SJSA1 (cell line): ENCODE results near the gene RABGGTA. TPM values are rescaled to one million over a fixed set of nuclear protein-coding genes. Genes with fewer than 3 reads are reported as not detected.

Experiments used
- DNase-seq, 2 experiments: peaks; one replicate each; pipeline ENCODE4 v3.0.0-alpha.2; 2015 to 2020; ENCODE audit warnings: low spot score in 2 of 2, low read depth in 1 of 2
- H3K27ac ChIP-seq: fragments of 250-450 bp; sonication (Bioruptor Pico); 2 replicates; pipeline ENCODE4 v1.5.1; 2020; ENCODE audit warnings: mild to moderate bottlenecking, moderate library complexity
- H3K27me3 ChIP-seq: fragments of 250-450 bp; sonication (Bioruptor Pico); replicated peaks from 2 replicates; pipeline ENCODE4 v1.5.1; 2020; ENCODE audit warnings: mild to moderate bottlenecking, moderate library complexity
- H3K36me3 ChIP-seq: fragments of 250-450 bp; sonication (Bioruptor Pico); 2 replicates; pipeline ENCODE4 v1.5.1; 2020; ENCODE audit warnings: mild to moderate bottlenecking
- H3K4me1 ChIP-seq: fragments of 250-450 bp; sonication (Bioruptor Pico); replicated peaks from 2 replicates; pipeline ENCODE4 v1.6.1; 2021; ENCODE audit warnings: mild to moderate bottlenecking
- H3K4me3 ChIP-seq: fragments of 250-450 bp; sonication (Bioruptor Pico); 2 replicates; pipeline ENCODE4 v1.5.1; 2020; ENCODE audit warnings: mild to moderate bottlenecking
- H3K9me3 ChIP-seq: fragments of 250-450 bp; sonication (Bioruptor Pico); replicated peaks from 2 replicates; pipeline ENCODE4 v1.5.1; 2020; ENCODE audit warnings: mild to moderate bottlenecking
- total RNA-seq: library from RNA; depleted of rRNA; stranded (reverse); fragments of >200 nt; shearing (Covaris generic); gene quantifications from 2 replicates; pipeline ENCODE4 v1.2.3, GENCODE V29; 2014

The RABGGTA gene
- total RNA-seq, 1 experiment from 2014 or later: 18.0 TPM

DNA sequence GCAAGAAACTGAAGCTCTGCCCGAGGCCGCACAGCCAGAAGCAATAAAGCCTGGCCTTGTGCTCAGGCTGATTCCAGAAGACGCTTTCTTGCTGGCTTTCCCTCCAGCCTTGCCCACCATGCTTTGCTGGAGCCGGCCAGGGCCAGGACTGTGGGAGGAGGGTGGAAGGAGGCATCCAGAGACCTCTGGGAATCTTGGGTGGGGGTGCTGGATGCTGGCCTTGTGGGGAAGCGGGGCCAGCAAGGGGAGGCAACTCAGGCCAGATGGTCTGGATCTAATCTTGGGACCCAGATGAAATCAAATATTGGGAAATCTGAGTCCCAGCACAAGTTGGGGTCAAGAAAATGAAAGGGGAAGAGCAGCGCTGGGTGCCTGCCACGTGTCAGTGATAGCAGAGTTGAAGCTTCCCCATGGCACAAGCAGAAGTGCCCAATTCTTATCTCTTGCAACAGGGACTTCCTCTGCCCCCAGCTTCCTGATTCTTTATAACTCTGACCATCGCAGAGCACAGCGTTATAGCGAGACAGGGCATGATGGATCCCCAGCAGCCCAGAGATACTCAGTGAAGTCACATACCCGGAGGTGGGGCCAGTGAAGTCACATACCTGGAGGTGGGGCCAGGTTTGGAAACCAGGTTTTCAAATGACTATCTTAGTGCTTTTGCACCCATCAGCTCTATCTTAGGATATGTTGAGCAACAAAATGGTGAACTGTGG lies 6.4 kb upstream of the RABGGTA start:
- DNase-seq: no peak
- no peaks in the 10 kb centered on the region for H3K4me1 ChIP-seq
- no peaks in the 10 kb centered on the region for H3K9me3 ChIP-seq
- H3K27me3 ChIP-seq: no peaks in the 10 kb centered on the region
- no peak overlapping the region for H3K4me3 ChIP-seq
- H3K27ac ChIP-seq: no peak overlapping the region
- H3K36me3 ChIP-seq: no peaks in the 10 kb centered on the region

DNA sequence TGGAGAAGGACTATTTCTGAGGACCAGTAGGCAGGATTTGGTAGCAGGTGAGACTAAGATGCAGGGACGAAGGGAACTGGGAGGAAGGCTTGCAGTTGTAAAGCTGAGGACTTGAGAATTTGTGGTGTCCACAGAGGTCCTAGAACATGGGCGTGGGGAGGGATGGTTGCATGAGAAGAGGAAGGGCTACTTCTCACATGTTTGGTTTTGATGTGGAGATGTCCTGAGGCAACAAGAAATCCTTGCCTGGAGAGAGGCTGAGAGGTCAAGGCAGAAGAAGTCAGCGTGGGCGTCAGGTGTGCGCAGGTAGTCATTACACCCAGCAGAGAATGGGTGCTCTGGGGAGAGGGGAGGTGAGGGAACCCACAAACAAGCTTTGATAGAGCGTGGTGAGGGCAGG lies 5.7 kb upstream of the RABGGTA start:
- Histone ChIP-seq H3K4me1 (no peaks in the 10 kb centered on the region), H3K9me3 (no peaks in the 10 kb centered on the region), H3K4me3 (no peak overlapping the region), H3K36me3 (no peaks in the 10 kb centered on the region), H3K27ac (no peak overlapping the region), H3K27me3 (no peaks in the 10 kb centered on the region)
- no peak for DNase-seq

DNA sequence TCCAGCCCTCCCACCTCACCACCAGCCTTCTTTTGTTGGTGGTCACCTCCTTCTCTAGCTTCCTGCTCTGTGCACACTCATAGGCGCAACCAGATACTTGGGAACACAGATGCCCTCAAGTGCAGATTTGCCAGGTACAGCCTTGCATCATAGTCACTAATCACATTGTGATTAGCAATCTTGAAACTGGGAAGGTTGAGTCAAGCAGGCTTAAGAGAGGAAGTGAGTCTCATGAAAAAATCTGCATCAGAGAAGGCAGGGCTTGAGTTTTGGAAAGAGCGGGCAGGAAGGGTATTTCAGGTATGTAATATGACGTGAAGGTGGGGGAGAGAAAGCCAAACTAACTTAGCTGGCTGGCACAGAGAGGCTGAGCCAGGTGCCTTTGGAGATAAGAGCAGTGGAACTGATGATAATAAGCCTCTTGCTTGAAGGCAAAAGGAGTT lies 2.7 kb upstream of the RABGGTA start:
- Histone ChIP-seq H3K9me3 (no peaks in the 10 kb centered on the region), H3K4me1 (peaks cover 10% of the 10 kb centered on the region), H3K36me3 (peaks cover 3% of the 10 kb centered on the region; the same call in 1 of the 2 replicates), H3K27me3 (no peaks in the 10 kb centered on the region), H3K27ac (no peak overlapping the region), H3K4me3 (no peak overlapping the region)
- DNase-seq: no peak

DNA sequence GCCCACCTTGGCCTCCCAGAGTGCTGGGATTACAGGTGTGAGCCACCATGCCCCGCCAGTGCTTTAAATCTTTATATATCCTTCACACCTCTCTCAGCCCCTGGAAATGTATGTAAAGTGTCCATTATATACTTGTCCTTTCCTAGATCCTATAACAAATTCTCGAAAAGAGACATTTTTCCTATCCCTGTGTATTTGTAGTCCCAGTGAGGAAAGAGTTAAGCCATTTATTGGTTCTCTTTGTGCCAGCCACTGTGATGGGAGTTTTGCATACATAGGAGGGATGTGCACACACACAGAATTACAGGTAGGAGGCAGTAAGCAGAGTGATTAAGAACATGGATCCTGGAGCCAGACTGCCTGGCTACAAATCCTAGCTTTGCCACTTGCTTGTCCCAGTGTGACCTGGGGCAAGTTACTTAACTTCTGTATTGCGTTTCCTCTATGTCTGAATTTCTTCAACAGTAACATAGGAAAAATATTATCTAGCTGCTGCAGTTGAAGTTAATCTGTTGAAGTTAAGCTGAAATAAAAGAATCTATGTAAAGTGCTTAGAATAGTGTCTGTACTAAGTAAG lies 2.1 kb upstream of the RABGGTA start:
- Histone ChIP-seq H3K9me3 (no peaks in the 10 kb centered on the region), H3K36me3 (peaks cover 3% of the 10 kb centered on the region; the same call in 1 of the 2 replicates), H3K4me1 (peaks cover 10% of the 10 kb centered on the region), H3K4me3 (no peak overlapping the region), H3K27ac (no peak overlapping the region), H3K27me3 (no peaks in the 10 kb centered on the region)
- no peak for DNase-seq

DNA sequence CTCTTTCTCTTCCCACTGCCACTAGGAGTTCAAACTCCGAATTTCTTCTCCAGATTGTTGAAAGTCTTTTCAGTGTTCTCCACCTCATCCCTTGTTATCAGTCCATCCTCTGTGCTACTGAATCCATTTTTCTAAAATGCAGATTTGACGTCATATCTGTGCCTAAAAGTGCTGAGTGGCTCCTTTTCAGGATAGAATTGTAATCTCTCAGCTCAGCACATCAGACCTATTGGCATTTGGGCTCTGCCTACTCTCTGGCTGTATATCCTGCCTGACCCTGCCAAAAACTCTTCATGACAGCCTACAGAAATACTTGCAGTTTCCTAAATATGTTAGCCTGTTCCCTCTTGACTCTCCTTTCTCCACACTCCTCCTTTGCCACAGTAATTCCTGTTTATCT lies 1.1 kb upstream of the RABGGTA start:
- H3K4me3 ChIP-seq: no peak overlapping the region
- H3K9me3 ChIP-seq: no peaks in the 10 kb centered on the region
- H3K27ac ChIP-seq: no peak overlapping the region
- H3K36me3 ChIP-seq: peaks cover 3% of the 10 kb centered on the region; the same call in 1 of the 2 replicates
- H3K4me1 ChIP-seq: peaks cover 10% of the 10 kb centered on the region
- no peak for DNase-seq
- no peaks in the 10 kb centered on the region for H3K27me3 ChIP-seq

DNA sequence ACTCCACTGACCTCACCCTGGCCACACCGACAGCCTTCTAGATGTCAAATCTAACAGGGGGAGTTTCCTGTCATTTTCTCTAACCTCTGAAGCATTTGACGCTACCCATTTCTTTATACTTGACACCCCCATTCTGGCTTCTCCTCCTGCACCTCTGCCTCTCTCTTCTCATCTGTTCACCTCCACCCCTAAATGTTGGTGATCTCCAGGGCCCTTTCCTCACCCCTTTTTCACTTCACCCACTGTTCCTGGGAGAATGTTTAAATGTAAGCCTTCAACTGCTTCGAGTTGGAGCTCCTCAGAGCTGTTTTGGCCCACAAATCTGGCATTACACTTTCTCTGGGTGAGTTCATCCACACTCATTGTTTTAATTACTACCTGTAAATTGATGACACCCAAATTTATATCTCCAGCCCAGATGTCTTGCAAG lies 452 bp upstream of the RABGGTA start:
- DNase-seq: no peak

DNA sequence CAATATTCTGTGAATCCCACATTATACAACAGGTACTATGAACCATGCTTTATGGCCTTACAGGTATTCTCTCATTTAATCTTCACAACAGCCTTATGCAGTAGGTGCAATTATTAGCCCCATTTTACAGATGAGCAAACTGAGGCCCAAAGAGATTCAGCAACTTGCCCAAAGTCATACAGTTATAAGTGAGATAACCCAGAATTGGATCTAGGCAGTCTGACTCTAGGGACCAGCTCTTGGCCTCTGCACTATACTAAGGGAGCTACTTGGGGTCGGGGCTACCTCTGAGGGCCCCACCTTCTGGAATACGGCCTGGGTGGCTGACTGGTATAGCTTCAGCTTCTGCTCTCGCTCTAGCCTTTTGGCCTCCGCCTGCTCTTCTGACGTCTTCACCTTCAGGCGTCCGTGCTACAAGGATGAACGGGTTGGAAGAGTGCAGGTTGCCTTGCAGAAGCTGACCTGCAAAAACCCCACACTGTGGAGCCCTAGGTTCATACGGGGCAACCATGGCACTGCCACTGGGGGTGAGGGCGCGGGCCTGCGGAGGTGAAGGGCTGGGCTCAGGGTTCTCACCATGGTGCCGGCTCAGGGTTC lies 762 bp downstream of the RABGGTA start:
- H3K4me3 ChIP-seq: peak overlapping the region; percentile 83
- no peaks in the 10 kb centered on the region for H3K27me3 ChIP-seq
- DNase-seq: no peak
- peak overlapping the region; percentile 92; the same call in 1 of the 2 replicates for H3K27ac ChIP-seq
- H3K4me1 ChIP-seq: peaks cover 10% of the 10 kb centered on the region
- peaks cover 3% of the 10 kb centered on the region; the same call in 1 of the 2 replicates for H3K36me3 ChIP-seq
- no peaks in the 10 kb centered on the region for H3K9me3 ChIP-seq

More for the DNA sequence above, 452 bp upstream of the RABGGTA start:
- Histone ChIP-seq H3K4me1 (peaks cover 10% of the 10 kb centered on the region), H3K27me3 (no peaks in the 10 kb centered on the region), H3K4me3 (peak overlapping the region; percentile 83), H3K36me3 (peaks cover 3% of the 10 kb centered on the region; the same call in 1 of the 2 replicates), H3K9me3 (no peaks in the 10 kb centered on the region), H3K27ac (no peak overlapping the region)

DNA sequence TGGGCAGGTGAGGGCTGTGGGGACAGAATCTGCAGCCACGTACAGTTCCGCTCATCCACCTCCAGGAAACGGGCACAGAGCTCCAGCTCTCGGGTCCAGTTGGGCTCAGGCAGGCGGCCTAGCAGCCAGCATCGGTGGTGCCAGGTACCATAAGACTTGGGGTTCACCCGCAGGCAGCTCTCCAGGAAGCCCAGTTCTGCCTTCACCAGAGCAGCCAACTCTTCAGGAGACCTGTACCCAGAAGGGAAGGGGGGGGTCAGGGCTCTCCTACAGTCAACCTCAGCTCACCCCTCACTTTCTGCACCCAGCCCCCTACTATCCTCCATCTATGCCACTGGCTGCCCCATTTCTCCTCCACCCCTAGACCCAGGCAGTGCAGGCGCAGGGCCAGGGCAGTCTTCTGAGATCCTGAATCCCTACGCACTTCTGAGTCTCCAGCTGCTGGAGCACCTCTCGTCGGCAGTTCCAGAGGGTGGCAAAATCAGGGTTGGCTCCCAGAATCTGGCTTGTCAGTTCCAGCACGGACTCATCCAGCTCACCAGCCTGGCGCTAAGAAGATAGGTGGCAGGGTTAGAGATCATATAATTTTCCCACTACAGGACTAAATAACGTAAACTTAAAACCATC lies 1.4 kb downstream of the RABGGTA start:
- H3K36me3 ChIP-seq: peaks cover 3% of the 10 kb centered on the region; the same call in 1 of the 2 replicates
- DNase-seq: no peak
- H3K9me3 ChIP-seq: no peaks in the 10 kb centered on the region
- no peak overlapping the region for H3K27ac ChIP-seq
- no peaks in the 10 kb centered on the region for H3K27me3 ChIP-seq
- no peak overlapping the region for H3K4me3 ChIP-seq
- H3K4me1 ChIP-seq: peaks cover 10% of the 10 kb centered on the region

DNA sequence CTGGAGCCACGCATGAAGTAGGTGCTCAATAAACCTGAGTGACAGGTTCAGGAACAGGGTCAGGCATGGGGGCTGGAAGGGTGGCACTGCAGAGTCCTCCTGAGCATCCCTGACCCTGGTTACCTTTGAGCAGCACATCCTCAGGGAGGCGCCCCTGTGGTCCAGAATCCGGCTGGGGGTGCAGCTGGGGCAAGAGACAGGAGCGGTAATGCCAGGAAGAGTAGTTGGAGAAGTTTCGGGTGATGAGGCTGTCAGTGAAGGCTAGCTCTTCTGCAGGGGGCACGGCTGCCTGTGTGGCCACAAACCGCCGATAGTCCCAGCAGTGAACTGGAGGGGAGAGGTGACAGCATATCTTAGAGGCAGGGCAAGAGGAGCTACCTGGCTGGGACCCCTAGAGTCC lies 2.0 kb downstream of the RABGGTA start:
- no peak for DNase-seq

DNA sequence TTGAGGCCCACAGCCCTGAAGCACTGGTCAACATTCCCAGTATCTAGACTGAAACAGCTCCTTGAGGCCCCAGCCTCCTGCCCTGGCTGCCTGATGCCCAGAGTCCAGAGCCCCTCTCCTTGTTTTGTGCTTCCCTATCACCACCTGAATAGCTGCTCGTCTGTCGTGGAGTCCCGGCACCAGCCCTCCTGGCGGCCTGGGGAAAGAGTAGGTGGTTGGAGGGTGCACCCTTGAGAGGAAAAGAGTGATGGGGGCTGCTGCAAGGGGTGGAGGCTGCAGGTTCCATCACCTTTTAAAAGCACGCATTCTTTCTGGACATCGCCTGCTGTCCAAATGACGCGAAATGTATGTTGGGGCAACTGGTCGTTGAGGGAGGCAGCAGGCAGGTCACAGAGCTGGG lies 3.2 kb downstream of the RABGGTA start:
- no peaks in the 10 kb centered on the region for H3K9me3 ChIP-seq
- peaks cover 10% of the 10 kb centered on the region for H3K4me1 ChIP-seq
- DNase-seq: no peak
- no peak overlapping the region for H3K27ac ChIP-seq
- no peaks in the 10 kb centered on the region for H3K27me3 ChIP-seq
- H3K4me3 ChIP-seq: no peak overlapping the region
- peaks cover 3% of the 10 kb centered on the region; the same call in 1 of the 2 replicates for H3K36me3 ChIP-seq

More for the DNA sequence above, 2.0 kb downstream of the RABGGTA start:
- Histone ChIP-seq H3K36me3 (peaks cover 3% of the 10 kb centered on the region; the same call in 1 of the 2 replicates), H3K27me3 (no peaks in the 10 kb centered on the region), H3K27ac (no peak overlapping the region), H3K4me3 (no peak overlapping the region), H3K9me3 (no peaks in the 10 kb centered on the region), H3K4me1 (peaks cover 10% of the 10 kb centered on the region)

DNA sequence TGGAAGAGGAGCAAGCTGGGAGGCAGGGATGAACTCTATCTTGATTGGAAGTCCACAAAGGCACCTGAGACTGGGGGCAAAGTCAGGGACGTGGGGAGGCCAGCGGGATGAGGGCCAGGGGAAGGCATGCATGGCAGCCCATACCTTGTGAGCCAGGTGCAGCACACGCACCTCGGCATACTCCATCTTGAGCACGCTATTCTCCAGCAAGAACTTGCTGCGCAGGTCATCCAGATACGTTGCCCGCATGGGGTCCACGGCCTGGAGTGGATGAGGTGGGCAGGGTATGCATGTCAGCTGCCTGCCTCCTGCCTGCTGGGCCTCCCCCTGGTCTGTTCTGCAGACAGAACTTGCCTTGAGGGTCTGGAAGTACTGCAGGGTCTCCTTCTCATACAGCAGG lies 3.9 kb downstream of the RABGGTA start:
- Histone ChIP-seq H3K27me3 (no peaks in the 10 kb centered on the region), H3K4me3 (no peak overlapping the region), H3K4me1 (peaks cover 10% of the 10 kb centered on the region), H3K36me3 (peaks cover 3% of the 10 kb centered on the region; the same call in 1 of the 2 replicates), H3K9me3 (no peaks in the 10 kb centered on the region), H3K27ac (no peak overlapping the region)
- DNase-seq: no peak

DNA sequence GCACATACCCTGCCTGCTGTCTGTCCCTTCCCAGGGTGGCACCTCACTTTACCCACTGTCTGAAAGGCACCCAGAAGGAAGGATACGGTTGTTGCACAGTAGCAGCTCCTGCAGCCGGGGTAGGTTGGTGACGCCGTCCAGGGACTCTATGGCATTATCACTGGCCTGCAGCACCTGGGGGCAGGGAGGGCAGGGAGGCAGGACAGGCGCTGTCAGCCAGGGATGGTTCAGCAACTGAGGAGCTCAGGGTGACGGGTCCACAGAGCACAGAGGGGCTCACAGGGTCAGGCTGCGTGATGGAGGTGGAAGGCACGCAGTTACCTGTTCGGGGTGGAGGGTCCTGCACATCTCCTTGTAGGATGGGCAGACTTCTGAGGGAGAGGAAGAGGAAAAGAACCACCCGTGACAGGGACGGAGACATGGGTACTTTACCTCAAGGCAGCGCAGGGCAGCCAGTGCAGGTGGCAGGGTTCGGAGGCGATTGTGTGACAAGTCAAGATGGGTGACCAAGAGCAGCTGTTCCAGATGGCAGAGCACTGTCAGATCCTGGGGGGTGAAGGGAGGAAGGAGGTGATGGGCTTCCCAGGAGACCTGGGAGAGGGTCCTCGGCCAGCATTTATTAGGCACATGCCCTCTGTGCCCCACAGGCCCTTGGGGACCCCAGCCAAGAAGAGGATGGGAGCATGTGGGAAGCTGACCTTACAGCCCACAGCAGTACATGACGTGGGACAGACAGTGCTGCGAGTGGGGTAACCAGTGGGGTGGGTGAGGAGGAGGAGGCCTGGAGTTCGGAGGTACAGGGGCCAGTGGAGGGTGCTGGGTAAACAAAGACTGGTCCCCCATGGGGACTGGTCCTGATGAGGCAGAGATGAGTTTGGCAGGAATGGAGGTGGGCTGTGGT lies 4.8 kb downstream of the RABGGTA start:
- H3K27me3 ChIP-seq: no peaks in the 10 kb centered on the region
- peaks cover 3% of the 10 kb centered on the region; the same call in 1 of the 2 replicates for H3K36me3 ChIP-seq
- no peaks in the 10 kb centered on the region for H3K9me3 ChIP-seq
- H3K4me3 ChIP-seq: no peak overlapping the region
- DNase-seq: no peak
- H3K4me1 ChIP-seq: peaks cover 7% of the 10 kb centered on the region
- H3K27ac ChIP-seq: no peak overlapping the region

DNA sequence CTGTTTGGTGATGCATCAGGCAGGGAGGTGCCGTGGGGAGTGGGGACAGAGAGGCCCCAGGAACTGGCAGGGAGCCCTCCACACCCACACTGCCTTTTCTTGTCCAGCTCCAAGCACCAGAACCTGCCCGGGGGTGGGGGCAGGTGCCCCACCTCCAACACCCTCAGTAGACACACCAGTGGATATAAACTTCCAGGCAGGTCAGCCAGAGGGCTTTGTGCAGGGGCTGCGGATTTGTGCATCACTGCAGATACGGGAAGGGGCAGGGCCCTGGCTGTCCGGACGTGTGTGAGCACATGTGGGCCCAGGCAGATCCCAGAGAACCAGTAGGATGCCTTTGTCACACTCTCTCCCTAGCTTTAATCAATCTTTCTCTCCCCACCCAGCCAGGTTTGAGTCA lies 7.1 kb downstream of the RABGGTA start:
- Histone ChIP-seq H3K27ac (no peak overlapping the region), H3K9me3 (no peaks in the 10 kb centered on the region), H3K4me1 (peaks cover 3% of the 10 kb centered on the region), H3K4me3 (no peak overlapping the region), H3K27me3 (no peaks in the 10 kb centered on the region), H3K36me3 (no peaks in the 10 kb centered on the region)
- no peak for DNase-seq
